Parathyroid adenoma (tissue), 2 donors: Measurements from ENCODE around the gene CRACR2A.

ENCODE experiments used
- H2AFZ ChIP-seq: fragments of 300-600 bp; sonication (generic); one replicate; pipeline ENCODE4 v1.7.0; 2017; ENCODE audit warnings: antibody characterized with exemption, mild to moderate bottlenecking
- H3K27ac ChIP-seq: fragments of 300-600 bp; sonication (generic); one replicate; pipeline ENCODE4 v1.7.0; 2017
- H3K27me3 ChIP-seq: fragments of 300-600 bp; sonication (generic); one replicate; pipeline ENCODE4 v1.7.0; 2017; ENCODE audit warnings: low read length; ENCODE audit not compliant: control insufficient read depth, insufficient read depth
- H3K36me3 ChIP-seq: fragments of 300-600 bp; sonication (generic); one replicate; pipeline ENCODE4 v1.7.0; 2017; ENCODE audit warnings: low read length; ENCODE audit not compliant: control insufficient read depth, insufficient read depth
- H3K4me1 ChIP-seq: fragments of 300-600 bp; sonication (generic); one replicate; pipeline ENCODE4 v1.7.0; 2017; ENCODE audit warnings: control low read depth
- H3K4me2 ChIP-seq: fragments of 300-600 bp; sonication (generic); one replicate; pipeline ENCODE4 v1.7.0; 2017; ENCODE audit warnings: low read length
- H3K4me3 ChIP-seq: fragments of 300-600 bp; sonication (generic); one replicate; pipeline ENCODE4 v1.7.0; 2017; ENCODE audit warnings: low read depth, low read length
- H3K79me2 ChIP-seq: fragments of 300-600 bp; sonication (generic); one replicate; pipeline ENCODE4 v1.7.0; 2017; ENCODE audit warnings: control low read depth
- H3K9ac ChIP-seq: fragments of 300-600 bp; sonication (generic); one replicate; pipeline ENCODE4 v1.7.0; 2017; ENCODE audit warnings: mild to moderate bottlenecking
- H3K9me3 ChIP-seq: fragments of 300-600 bp; sonication (generic); one replicate; pipeline ENCODE4 v1.7.0; 2017; ENCODE audit warnings: low read length; ENCODE audit not compliant: control insufficient read depth
- CTCF ChIP-seq: fragments of 300-600 bp; sonication (generic); IDR thresholded peaks from one replicate; pipeline ENCODE4 v1.7.0; 2017; ENCODE audit warnings: antibody characterized with exemption, mild to moderate bottlenecking
- donor health status: primary hyperparathyroidism.

The CRACR2A gene

DNA sequence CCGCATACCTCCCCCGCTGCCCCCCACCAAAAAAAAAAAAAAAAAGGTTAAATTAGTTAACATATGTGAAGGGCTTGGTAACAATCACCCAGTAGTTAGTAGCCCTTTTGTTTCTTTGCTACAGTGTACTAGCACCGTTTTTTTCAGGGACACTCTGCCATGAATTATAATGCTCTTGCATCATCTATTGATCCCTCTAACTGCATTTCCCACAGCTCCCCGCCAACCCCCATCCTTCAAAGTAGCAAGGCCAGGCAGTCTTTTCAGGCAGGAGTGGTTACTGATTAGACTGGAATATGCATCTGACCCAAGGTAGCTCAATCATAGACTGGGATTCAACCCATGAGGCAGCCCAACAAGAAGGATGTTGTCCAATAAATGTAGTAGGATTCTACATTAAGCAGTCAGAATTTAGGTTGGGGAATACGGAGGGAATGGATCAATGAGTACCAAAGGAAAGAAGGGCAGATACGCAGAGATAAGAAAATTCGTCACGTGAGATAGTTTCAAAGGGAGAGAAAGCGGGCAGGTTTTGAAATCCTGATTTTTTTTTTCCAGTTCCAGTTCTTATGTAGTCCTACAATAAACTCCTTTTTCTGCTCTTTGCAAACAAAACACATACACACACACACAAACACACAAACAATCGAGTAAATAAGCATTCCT, 39.8 kb upstream of the CRACR2A start:
- H3K9ac ChIP-seq, result no peak overlapping the region
- H3K36me3 ChIP-seq, result peaks cover 2% of the 10 kb centered on the region
- no peak overlapping the region for H3K27ac ChIP-seq
- H3K4me2 ChIP-seq, result no peak overlapping the region
- no peak overlapping the region for H3K4me3 ChIP-seq
- no peaks in the 10 kb centered on the region for H3K9me3 ChIP-seq
- no peak for TF ChIP-seq CTCF
- H2AFZ ChIP-seq, result no peak overlapping the region
- H3K79me2 ChIP-seq, result no peaks in the 10 kb centered on the region
- H3K27me3 ChIP-seq, result no peaks in the 10 kb centered on the region
- no peaks in the 10 kb centered on the region for H3K4me1 ChIP-seq

DNA sequence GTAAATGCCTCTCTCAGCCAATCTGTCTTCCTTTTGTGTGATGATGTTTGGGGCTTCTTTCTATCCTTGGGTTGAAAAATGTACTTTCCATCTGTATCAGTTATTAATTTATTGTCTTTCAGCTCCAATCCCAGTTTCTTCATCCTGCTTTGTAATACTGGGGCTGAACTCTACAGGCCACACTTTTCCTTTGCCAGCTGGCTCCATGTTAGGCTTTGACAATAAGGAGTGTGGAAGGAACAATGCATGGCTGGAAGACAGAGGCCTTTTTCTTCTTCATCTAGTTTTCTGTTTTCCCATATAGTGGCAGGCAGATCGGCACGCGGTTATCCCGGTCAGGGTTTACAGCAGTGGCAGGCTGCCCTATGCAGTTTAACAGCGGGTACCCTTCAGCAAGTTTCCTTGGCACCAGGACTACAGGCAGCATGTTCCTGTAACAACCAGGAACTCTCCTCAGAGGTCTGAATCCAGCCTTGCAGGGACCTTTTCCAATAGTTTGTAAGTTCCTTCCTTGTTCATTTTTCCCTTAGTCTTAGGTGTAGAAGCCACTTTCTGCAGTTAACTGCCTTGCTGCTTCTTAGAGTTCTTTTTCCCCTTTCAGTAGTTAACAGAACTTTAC, 38.5 kb upstream of the CRACR2A start:
- H3K36me3 ChIP-seq, result peaks cover 2% of the 10 kb centered on the region
- no peaks in the 10 kb centered on the region for H3K79me2 ChIP-seq
- no peaks in the 10 kb centered on the region for H3K27me3 ChIP-seq
- no peak overlapping the region for H2AFZ ChIP-seq
- no peaks in the 10 kb centered on the region for H3K9me3 ChIP-seq
- TF ChIP-seq CTCF, result no peak
- H3K9ac ChIP-seq, result no peak overlapping the region
- H3K4me2 ChIP-seq, result no peak overlapping the region
- no peaks in the 10 kb centered on the region for H3K4me1 ChIP-seq
- no peak overlapping the region for H3K27ac ChIP-seq
- no peak overlapping the region for H3K4me3 ChIP-seq

DNA sequence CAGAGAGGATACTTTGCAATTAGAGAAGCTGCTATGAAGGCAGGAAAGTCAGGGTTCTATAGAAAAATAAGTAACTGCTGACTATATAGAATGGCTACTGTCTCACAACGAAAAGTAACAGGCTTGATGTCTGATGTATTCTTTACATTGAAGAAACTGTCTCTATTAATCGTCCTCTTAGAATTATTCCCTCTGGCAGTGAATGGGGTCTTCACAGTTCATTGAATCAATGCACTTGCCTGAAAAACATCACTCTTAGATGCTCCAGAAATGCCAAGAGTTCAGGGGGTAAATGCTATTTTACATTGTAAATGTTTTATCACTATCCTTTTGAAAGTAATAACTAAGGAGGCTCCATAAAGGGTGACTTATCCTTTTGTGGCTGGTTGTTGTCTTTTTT, 37.7 kb upstream of the CRACR2A start:
- no peaks in the 10 kb centered on the region for H3K9me3 ChIP-seq
- H3K4me2 ChIP-seq, result no peak overlapping the region
- no peak overlapping the region for H3K27ac ChIP-seq
- peaks cover 2% of the 10 kb centered on the region for H3K36me3 ChIP-seq
- TF ChIP-seq CTCF, result no peak
- no peaks in the 10 kb centered on the region for H3K79me2 ChIP-seq
- H3K9ac ChIP-seq, result no peak overlapping the region
- no peaks in the 10 kb centered on the region for H3K27me3 ChIP-seq
- no peak overlapping the region for H3K4me3 ChIP-seq
- H3K4me1 ChIP-seq, result no peaks in the 10 kb centered on the region
- H2AFZ ChIP-seq, result no peak overlapping the region

DNA sequence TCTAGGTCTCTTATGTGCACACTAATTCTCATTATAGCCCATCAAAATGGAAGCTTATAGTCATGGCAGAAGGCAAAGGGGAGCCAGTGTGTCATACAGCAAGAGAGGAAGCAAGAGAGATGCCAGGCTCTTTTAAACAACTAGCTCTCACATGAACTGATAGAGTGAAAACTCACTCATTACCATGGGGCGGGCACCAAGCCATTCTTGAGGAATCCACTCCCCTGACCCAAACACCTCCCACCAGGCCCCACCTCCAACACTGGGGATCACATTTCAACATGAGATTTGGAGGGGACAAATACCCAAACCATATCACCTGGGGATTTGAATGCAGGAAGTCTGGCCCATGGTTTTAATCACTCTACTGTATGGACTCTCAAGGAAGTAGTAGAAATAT, 36.9 kb upstream of the CRACR2A start:
- Histone ChIP-seq H3K9ac (no peak overlapping the region), H2AFZ (no peak overlapping the region), H3K4me1 (no peaks in the 10 kb centered on the region), H3K36me3 (peaks cover 2% of the 10 kb centered on the region), H3K79me2 (no peaks in the 10 kb centered on the region), H3K27ac (no peak overlapping the region), H3K9me3 (no peaks in the 10 kb centered on the region), H3K4me3 (no peak overlapping the region), H3K4me2 (no peak overlapping the region), H3K27me3 (no peaks in the 10 kb centered on the region)
- no peak for TF ChIP-seq CTCF
